C4-2B (cell line): ENCODE data around the gene CDC20.

Experiments
- H3K27ac ChIP-seq: fragments of 450-650 bp; 2 replicates; pipeline ENCODE4 v1.5.1; 2017
- CTCF ChIP-seq: fragments of 450-650 bp; conservative IDR thresholded peaks from 2 replicates; pipeline ENCODE4 v1.5.1; 2017; ENCODE audit warnings: mild to moderate bottlenecking
- ZFX ChIP-seq: fragments of 450-650 bp; IDR thresholded peaks from 2 replicates; pipeline ENCODE4 v1.6.1; 2017

The CDC20 gene

GRCh38 chr1:43319766-43320165 is 39.0 kb upstream of the CDC20 start:
- no peak for TF ChIP-seq CTCF
- TF ChIP-seq ZFX, result no peak

DNA sequence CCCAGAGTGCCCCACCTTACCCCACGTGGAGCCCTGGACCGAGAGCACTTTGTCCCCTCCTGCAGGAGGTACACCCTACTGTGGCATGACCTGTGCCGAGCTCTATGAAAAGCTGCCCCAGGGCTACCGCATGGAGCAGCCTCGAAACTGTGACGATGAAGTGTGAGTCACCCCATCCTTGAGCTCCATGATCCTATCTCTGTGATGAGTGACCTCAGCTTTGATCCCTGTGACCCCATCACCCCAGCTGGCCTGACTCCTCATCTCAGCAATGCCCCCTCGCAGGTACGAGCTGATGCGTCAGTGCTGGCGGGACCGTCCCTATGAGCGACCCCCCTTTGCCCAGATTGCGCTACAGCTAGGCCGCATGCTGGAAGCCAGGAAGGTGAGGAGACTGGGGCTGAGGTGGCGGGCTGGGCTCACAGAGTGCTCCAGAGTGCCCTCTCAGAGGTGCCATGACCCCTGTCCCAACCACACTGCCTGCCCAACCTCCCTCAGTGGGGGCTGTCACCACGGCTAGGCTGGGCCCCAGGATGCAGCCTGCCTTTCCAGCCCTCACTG is 37.4 kb upstream of the CDC20 start:
- H3K27ac ChIP-seq, result no peak overlapping the region

More at GRCh38 chr1:43319766-43320165, 39.0 kb upstream of the CDC20 start:
- no peak overlapping the region for H3K27ac ChIP-seq

GRCh38 chr1:43322506-43322905 is 36.3 kb upstream of the CDC20 start:
- TF ChIP-seq ZFX (no peak), CTCF (no peak)
- no peak overlapping the region for H3K27ac ChIP-seq

More for the DNA sequence above, 37.4 kb upstream of the CDC20 start:
- TF ChIP-seq CTCF (no peak), ZFX (no peak)

GRCh38 chr1:43324810-43325209 is 34.0 kb upstream of the CDC20 start:
- H3K27ac ChIP-seq, result no peak overlapping the region
- TF ChIP-seq ZFX, result no peak
- TF ChIP-seq CTCF, result no peak

DNA sequence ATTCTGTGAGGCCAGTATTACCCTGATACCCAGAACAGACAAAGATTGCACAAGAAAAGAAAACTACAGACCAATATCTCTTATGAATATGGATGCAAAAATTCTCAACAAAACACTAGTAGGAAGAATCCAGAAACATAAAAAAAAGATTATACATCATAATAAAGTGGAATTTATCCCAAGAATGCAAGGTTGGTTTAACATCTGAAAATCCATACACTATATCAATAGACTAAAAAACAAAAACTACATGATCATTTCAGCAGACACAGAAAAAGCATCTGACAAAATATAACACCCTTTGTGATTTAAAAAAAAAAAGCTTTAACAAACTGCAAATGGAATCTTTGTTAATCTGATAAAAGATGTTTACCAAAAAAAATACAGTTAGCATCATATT is 33.4 kb upstream of the CDC20 start:
- no peak overlapping the region for H3K27ac ChIP-seq
- TF ChIP-seq ZFX (no peak), CTCF (no peak)

DNA sequence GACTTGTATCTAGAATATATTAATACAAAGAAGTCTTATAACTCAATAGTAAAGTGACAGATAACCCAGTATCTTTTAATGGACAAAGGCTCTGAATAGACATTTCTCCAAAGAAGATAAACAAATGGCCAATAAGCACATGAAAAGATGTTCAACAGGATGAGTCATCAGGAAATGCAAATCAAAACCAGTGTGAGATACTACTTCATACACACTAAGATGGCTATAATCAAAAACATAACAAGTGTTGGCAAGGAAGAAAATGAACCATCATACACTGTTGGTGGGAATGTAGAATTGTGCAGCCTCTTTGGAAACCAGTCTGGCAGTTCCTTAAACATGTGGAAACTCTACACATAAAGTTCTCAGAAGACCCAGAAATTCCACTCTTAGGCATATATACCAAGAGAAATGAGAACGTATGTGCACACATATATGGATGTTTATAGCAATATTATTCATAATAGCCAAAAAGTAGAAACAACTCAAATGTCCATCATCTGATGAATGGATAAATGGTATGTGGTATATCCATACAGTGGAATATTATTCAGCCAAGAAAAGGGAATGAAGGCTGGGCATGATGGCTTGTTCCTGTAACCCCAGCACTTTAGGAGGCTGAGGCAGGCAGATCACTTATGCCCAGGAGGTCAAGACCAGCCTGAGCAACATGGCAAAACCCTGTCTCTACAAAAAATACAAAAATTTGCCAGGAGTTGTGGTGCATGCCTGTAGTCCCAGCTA is 31.1 kb upstream of the CDC20 start:
- no peak overlapping the region for H3K27ac ChIP-seq
- TF ChIP-seq ZFX, result no peak
- TF ChIP-seq CTCF, result no peak

DNA sequence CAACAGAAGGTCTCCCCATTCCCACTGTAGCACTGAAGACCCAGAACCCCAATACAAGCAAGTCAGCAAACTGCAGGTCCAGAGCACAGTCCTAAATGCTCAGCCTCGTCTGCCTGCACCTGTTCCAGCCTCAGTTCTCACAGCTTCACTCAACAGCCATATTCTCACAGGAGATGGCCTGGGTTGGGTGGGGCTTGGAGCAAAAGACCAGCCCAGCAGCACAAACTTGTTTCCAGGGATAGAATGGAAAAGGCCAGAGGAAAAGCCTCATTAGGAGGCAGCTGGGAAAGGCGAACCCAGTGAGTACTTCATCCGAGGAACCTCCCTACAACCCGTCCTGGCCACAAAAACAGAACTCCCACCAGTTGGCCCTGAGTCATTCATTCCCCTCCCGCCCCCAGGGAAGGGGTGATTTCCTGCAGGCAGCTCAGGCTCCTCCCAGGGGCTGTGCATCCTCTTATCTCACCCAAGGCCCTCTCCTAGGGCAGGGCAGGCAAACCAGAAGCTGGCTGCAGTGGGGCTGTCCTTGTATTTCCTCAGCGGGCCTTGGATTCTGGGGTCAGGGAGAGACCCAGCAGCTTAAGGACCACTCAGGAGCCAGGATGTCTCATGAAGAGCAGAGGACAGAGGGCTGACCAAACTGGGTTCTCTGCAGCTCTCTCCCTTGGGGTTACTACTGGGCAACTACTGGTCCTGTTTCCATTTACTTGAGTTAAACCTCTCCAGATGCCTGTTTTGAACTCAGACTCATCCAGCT is 28.6 kb upstream of the CDC20 start:
- no peak overlapping the region for H3K27ac ChIP-seq
- no peak for TF ChIP-seq ZFX
- TF ChIP-seq CTCF, result no peak
